HL-60 (cell line): ENCODE measurements around the gene NAIF1.

Experiments used
- CTCF ChIP-seq: IDR thresholded peaks from one replicate; pipeline ENCODE4 v1.5.1; 2011; ENCODE audit warnings: low read length, control low read depth, inconsistent platforms; ENCODE audit not compliant: insufficient read depth
- GABPA ChIP-seq: IDR thresholded peaks from 2 replicates; pipeline ENCODE4 v1.6.1; 2012; ENCODE audit warnings: low read depth
- SPI1 ChIP-seq: IDR thresholded peaks from 2 replicates; pipeline ENCODE4 v1.6.1; 2012; ENCODE audit warnings: low read depth, mild to moderate bottlenecking, borderline replicate concordance
- TF ChIP-seq, protein P1 (sequence below): IDR thresholded peaks from 2 replicates; pipeline ENCODE4 v1.6.1; 2012; ENCODE audit warnings: low read depth; ENCODE audit not compliant: insufficient replicate concordance

DNA sequence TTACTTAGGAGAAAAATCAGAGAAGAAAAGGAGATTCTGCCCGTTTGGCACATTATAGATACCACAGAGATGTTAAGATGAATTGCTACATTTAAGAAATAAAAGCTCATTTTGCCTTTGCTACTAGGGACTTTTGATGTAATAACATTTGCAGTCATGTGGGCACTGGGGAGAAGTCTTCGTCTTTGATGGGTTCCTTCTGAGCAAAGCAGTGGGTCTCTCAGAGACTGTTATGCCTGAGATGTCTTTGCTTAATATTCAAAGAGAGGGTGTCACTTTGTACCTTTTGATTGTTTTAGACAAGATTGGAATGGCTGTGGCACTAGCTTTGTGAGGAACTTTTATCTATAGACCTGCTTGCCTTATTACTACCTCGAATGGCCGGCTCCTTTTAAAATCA lies 25.9 kb upstream of the NAIF1 start:
- TF ChIP-seq CTCF (no peak), SPI1 (no peak), GABPA (no peak)
- TF ChIP-seq, protein P1, sequence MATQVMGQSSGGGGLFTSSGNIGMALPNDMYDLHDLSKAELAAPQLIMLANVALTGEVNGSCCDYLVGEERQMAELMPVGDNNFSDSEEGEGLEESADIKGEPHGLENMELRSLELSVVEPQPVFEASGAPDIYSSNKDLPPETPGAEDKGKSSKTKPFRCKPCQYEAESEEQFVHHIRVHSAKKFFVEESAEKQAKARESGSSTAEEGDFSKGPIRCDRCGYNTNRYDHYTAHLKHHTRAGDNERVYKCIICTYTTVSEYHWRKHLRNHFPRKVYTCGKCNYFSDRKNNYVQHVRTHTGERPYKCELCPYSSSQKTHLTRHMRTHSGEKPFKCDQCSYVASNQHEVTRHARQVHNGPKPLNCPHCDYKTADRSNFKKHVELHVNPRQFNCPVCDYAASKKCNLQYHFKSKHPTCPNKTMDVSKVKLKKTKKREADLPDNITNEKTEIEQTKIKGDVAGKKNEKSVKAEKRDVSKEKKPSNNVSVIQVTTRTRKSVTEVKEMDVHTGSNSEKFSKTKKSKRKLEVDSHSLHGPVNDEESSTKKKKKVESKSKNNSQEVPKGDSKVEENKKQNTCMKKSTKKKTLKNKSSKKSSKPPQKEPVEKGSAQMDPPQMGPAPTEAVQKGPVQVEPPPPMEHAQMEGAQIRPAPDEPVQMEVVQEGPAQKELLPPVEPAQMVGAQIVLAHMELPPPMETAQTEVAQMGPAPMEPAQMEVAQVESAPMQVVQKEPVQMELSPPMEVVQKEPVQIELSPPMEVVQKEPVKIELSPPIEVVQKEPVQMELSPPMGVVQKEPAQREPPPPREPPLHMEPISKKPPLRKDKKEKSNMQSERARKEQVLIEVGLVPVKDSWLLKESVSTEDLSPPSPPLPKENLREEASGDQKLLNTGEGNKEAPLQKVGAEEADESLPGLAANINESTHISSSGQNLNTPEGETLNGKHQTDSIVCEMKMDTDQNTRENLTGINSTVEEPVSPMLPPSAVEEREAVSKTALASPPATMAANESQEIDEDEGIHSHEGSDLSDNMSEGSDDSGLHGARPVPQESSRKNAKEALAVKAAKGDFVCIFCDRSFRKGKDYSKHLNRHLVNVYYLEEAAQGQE: no peak
